WTC11 (cell line): ENCODE data around the gene SLC44A5. TPM values are rescaled to one million over a fixed set of nuclear protein-coding genes. Genes with fewer than 3 reads are reported as not detected.

Experiments used
- ATAC-seq: fragments of 200-7000 bp; cut with Tn5 transposase; 2 replicates; pipeline ENCODE4 v1.10.0; 2021; ENCODE audit warnings: mild to moderate bottlenecking, moderate library complexity
- CTCF ChIA-PET: fragments of 300-600 bp; sonication (Branson Sonifier 250); formaldehyde crosslinking; loops from one replicate; lab custom pipeline; 2021; ENCODE audit warnings: antibody characterized with exemption; lab: Charles Lee
- POLR2A ChIA-PET: fragments of 350-600 bp; sonication (Branson Sonifier 250); formaldehyde crosslinking; loops from one replicate; lab custom pipeline; 2021; ENCODE audit warnings: antibody characterized with exemption; lab: Charles Lee
- DNase-seq: peaks from one replicate; pipeline ENCODE4 v3.0.0; 2021; ENCODE audit warnings: low spot score
- H3K27ac Mint-ChIP-seq: 2 replicates; pipeline ENCODE4 v1.8.0; 2021; ENCODE audit warnings: mixed read lengths
- H3K27me3 Mint-ChIP-seq: 2 replicates; pipeline ENCODE4 v1.8.0; 2021; ENCODE audit warnings: low read depth, mild to moderate bottlenecking, moderate library complexity, mixed read lengths
- H3K36me3 Mint-ChIP-seq: 2 replicates; pipeline ENCODE4 v1.8.0; 2021; ENCODE audit warnings: mixed read lengths
- H3K4me1 Mint-ChIP-seq: 2 replicates; pipeline ENCODE4 v1.8.0; 2022; ENCODE audit warnings: mixed read lengths
- H3K4me3 Mint-ChIP-seq: 2 replicates; pipeline ENCODE4 v1.8.0; 2021; ENCODE audit warnings: mild to moderate bottlenecking, moderate library complexity, mixed read lengths
- H3K9me3 Mint-ChIP-seq: 2 replicates; pipeline ENCODE4 v1.8.0; 2021; ENCODE audit warnings: mixed read lengths
- CREM ChIP-seq: sonication (generic); formaldehyde crosslinking; IDR thresholded peaks from 2 replicates; pipeline ENCODE4 v1.8.1; 2022; ENCODE audit warnings: mild to moderate bottlenecking, missing genetic modification reagents, moderate library complexity
- ELF4 ChIP-seq: sonication (generic); formaldehyde crosslinking; IDR thresholded peaks from 2 replicates; pipeline ENCODE4 v1.8.1; 2022; ENCODE audit warnings: low read depth, mild to moderate bottlenecking, moderate library complexity, missing genetic modification reagents
- FOXP1 ChIP-seq: sonication (generic); formaldehyde crosslinking; IDR thresholded peaks from 2 replicates; pipeline ENCODE4 v1.8.0; 2022; ENCODE audit warnings: missing genetic modification reagents, mild to moderate bottlenecking, moderate library complexity, borderline replicate concordance
- GRHL2 ChIP-seq: fragments of 250-450 bp; sonication (Bioruptor Pico); IDR thresholded peaks from 2 replicates; pipeline ENCODE4 v1.8.0; 2022; ENCODE audit warnings: mild to moderate bottlenecking, moderate library complexity; ENCODE audit not compliant: insufficient replicate concordance, severe bottlenecking
- HMGA2 ChIP-seq: fragments of 250-450 bp; sonication (Bioruptor Pico); IDR thresholded peaks from 2 replicates; pipeline ENCODE4 v1.4.0; 2021; ENCODE audit warnings: mild to moderate bottlenecking, moderate library complexity
- JUN ChIP-seq: sonication (generic); formaldehyde crosslinking; IDR thresholded peaks from 2 replicates; pipeline ENCODE4 v1.8.0; 2023; ENCODE audit warnings: mild to moderate bottlenecking, missing genetic modification reagents
- MXD4 ChIP-seq: fragments of 250-450 bp; sonication (Bioruptor Pico); IDR thresholded peaks from 2 replicates; pipeline ENCODE4 v1.8.0; 2021; ENCODE audit warnings: mild to moderate bottlenecking, moderate library complexity, borderline replicate concordance
- MYBL2 ChIP-seq: sonication (generic); formaldehyde crosslinking; IDR thresholded peaks from 2 replicates; pipeline ENCODE4 v1.8.1; 2023; ENCODE audit warnings: mild to moderate bottlenecking, moderate library complexity, missing genetic modification reagents
- NFE2L1 ChIP-seq: sonication (generic); formaldehyde crosslinking; IDR thresholded peaks from 2 replicates; pipeline ENCODE4 v1.8.1; 2023; ENCODE audit warnings: missing genetic modification reagents
- NFYB ChIP-seq: sonication (generic); formaldehyde crosslinking; conservative IDR thresholded peaks from 2 replicates; pipeline ENCODE4 v1.8.0; 2022; ENCODE audit warnings: low read depth, missing genetic modification reagents
- PRDM15 ChIP-seq: sonication (generic); formaldehyde crosslinking; IDR thresholded peaks from 2 replicates; pipeline ENCODE4 v1.8.0; 2022; ENCODE audit warnings: missing genetic modification reagents
- PREB ChIP-seq: sonication (generic); formaldehyde crosslinking; IDR thresholded peaks from 2 replicates; pipeline ENCODE4 v1.8.1; 2022; ENCODE audit warnings: mild to moderate bottlenecking, missing genetic modification reagents, moderate library complexity, borderline replicate concordance
- RELA ChIP-seq: sonication (generic); formaldehyde crosslinking; IDR thresholded peaks from 2 replicates; pipeline ENCODE4 v1.8.1; 2022; ENCODE audit warnings: missing genetic modification reagents, mild to moderate bottlenecking, borderline replicate concordance
- SMAD3 ChIP-seq: sonication (generic); formaldehyde crosslinking; IDR thresholded peaks from 2 replicates; pipeline ENCODE4 v1.8.0; 2022; ENCODE audit warnings: missing genetic modification reagents, mild to moderate bottlenecking, borderline replicate concordance
- SOX15 ChIP-seq: fragments of 250-450 bp; sonication (Bioruptor Pico); IDR thresholded peaks from 2 replicates; pipeline ENCODE4 v1.9.0; 2021; ENCODE audit warnings: mild to moderate bottlenecking
- TEAD1 ChIP-seq: sonication (generic); formaldehyde crosslinking; IDR thresholded peaks from 2 replicates; pipeline ENCODE4 v1.8.0; 2022; ENCODE audit warnings: mild to moderate bottlenecking, missing genetic modification reagents
- ZBTB21 ChIP-seq: sonication (generic); formaldehyde crosslinking; IDR thresholded peaks from 2 replicates; pipeline ENCODE4 v1.8.1; 2023; ENCODE audit warnings: mild to moderate bottlenecking, missing genetic modification reagents, borderline replicate concordance
- ZNF219 ChIP-seq: sonication (generic); formaldehyde crosslinking; IDR thresholded peaks from 2 replicates; pipeline ENCODE4 v1.8.0; 2023; ENCODE audit warnings: missing genetic modification reagents, mild to moderate bottlenecking, borderline replicate concordance
- ZNF232 ChIP-seq: sonication (generic); formaldehyde crosslinking; IDR thresholded peaks from 2 replicates; pipeline ENCODE4 v1.8.0; 2022; ENCODE audit warnings: mild to moderate bottlenecking, missing genetic modification reagents
- ZNF317 ChIP-seq: sonication (generic); formaldehyde crosslinking; IDR thresholded peaks from 2 replicates; pipeline ENCODE4 v1.8.1; 2023; ENCODE audit warnings: low read depth, mild to moderate bottlenecking, moderate library complexity, missing genetic modification reagents, borderline replicate concordance
- ZNF416 ChIP-seq: fragments of 250-450 bp; sonication (Bioruptor Pico); IDR thresholded peaks from 2 replicates; pipeline ENCODE4 v1.9.0; 2021; ENCODE audit warnings: mild to moderate bottlenecking, inconsistent platforms
- ZNF423 ChIP-seq: fragments of 250-450 bp; sonication (Bioruptor Pico); IDR thresholded peaks from 2 replicates; pipeline ENCODE4 v2.1.2; 2022; ENCODE audit warnings: mild to moderate bottlenecking, moderate library complexity
- total RNA-seq: library from RNA; stranded (reverse); gene quantifications from 3 replicates; pipeline ENCODE4 v1.2.3, GENCODE V29; 2021
- TF ChIP-seq, protein P1 (sequence below): sonication (generic); formaldehyde crosslinking; IDR thresholded peaks from 2 replicates; pipeline ENCODE4 v1.8.0; 2023; ENCODE audit warnings: missing genetic modification reagents
- TF ChIP-seq, protein P2 (sequence below): fragments of 250-450 bp; sonication (Bioruptor Pico); IDR thresholded peaks from 2 replicates; pipeline ENCODE4 v1.8.0; 2021; ENCODE audit warnings: mild to moderate bottlenecking

Gene SLC44A5
- total RNA-seq, 1 experiment from 2014 or later: 1.8 TPM

DNA sequence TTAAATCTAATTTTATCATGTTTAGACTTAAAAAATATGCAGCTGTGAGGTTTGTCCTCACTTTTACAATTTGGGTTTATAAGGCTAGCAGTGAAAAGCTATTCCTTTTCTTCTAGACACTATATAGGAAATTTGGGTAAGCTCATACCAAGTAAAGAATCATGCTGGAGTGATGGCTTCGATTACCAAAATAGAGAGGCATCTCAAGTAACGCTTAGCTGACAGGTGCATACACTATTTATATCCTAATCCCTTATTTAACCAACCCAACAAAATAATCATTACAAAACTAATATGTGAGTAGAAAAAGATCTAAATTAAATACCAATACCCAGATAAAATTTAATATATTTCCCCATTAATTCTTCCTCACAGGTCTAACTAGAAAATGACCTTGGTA lies 283.5 kb downstream of the SLC44A5 start (continued):
- TF ChIP-seq MYBL2 (CRISPR knock-in tag): no peak

- CTCF ChIA-PET: no interaction called here
- peaks cover 13% of the 10 kb centered on the region for H3K9me3 Mint-ChIP-seq
- TF ChIP-seq PREB (CRISPR knock-in tag) (no peak), NFYB (no peak), TEAD1 (no peak), JUN (CRISPR knock-in tag) (no peak), SMAD3 (CRISPR knock-in tag) (no peak)
- TF ChIP-seq, protein P1, sequence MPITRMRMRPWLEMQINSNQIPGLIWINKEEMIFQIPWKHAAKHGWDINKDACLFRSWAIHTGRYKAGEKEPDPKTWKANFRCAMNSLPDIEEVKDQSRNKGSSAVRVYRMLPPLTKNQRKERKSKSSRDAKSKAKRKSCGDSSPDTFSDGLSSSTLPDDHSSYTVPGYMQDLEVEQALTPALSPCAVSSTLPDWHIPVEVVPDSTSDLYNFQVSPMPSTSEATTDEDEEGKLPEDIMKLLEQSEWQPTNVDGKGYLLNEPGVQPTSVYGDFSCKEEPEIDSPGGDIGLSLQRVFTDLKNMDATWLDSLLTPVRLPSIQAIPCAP (CRISPR knock-in tag): no peak
- TF ChIP-seq, all 79 proteins: peak for 0
- no peak for DNase-seq
- Mint-ChIP-seq H3K36me3 (0 out of 2 replicates have a peak, but pooled peaks cover 2% of the 10 kb centered on the region), H3K27me3 (no peaks in the 10 kb centered on the region), H3K4me3 (no peak overlapping the region), H3K4me1 (no peaks in the 10 kb centered on the region), H3K27ac (no peak overlapping the region)
- POLR2A ChIA-PET: no interaction called here
- no peak for ATAC-seq
Measured at GRCh38 chr1:75317976-75318375, 292.9 kb downstream of the SLC44A5 start.

DNA sequence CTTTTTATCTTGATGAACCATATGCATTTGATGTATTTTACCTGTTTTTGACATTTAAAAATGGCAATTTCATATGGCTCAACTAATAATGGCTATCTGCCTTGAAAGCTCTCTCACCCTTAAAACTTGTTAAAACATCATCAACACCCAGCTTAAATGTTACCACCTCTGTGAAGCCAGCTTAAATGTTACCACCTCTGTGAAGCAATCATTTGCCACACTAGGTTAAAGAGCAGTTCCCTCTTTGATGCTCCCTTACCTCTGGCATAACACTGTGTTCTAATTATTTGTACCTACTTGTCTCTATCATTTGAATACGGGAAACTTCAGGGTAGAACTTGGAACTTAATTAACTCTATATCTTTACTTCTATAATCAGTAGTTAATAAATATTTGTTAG lies 294.7 kb downstream of the SLC44A5 start:
- no peak overlapping the region for H3K4me3 Mint-ChIP-seq
- no peak for DNase-seq
- no peaks in the 10 kb centered on the region for H3K36me3 Mint-ChIP-seq
- no peaks in the 10 kb centered on the region for H3K27me3 Mint-ChIP-seq
- POLR2A ChIA-PET: no interaction called here
- no peak overlapping the region for H3K27ac Mint-ChIP-seq
- CTCF ChIA-PET: no interaction called here
- no peak for TF ChIP-seq PRDM15 (CRISPR knock-in tag)
- TF ChIP-seq HMGA2 (CRISPR knock-in tag): no peak
- no peak for TF ChIP-seq GRHL2
- no peak for TF ChIP-seq ZNF317 (CRISPR knock-in tag)
- TF ChIP-seq ELF4: no peak
- no peak for TF ChIP-seq SOX15 (CRISPR knock-in tag)
- TF ChIP-seq ZNF423 (CRISPR knock-in tag): no peak
- TF ChIP-seq CREM (CRISPR knock-in tag): no peak
- TF ChIP-seq MXD4: no peak
- no peak for TF ChIP-seq RELA (CRISPR knock-in tag)
- no peak for TF ChIP-seq ZNF232
- no peak for TF ChIP-seq NFE2L1 (CRISPR knock-in tag)
- TF ChIP-seq, protein P2, sequence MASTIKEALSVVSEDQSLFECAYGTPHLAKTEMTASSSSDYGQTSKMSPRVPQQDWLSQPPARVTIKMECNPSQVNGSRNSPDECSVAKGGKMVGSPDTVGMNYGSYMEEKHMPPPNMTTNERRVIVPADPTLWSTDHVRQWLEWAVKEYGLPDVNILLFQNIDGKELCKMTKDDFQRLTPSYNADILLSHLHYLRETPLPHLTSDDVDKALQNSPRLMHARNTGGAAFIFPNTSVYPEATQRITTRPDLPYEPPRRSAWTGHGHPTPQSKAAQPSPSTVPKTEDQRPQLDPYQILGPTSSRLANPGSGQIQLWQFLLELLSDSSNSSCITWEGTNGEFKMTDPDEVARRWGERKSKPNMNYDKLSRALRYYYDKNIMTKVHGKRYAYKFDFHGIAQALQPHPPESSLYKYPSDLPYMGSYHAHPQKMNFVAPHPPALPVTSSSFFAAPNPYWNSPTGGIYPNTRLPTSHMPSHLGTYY (CRISPR knock-in tag): no peak
- TF ChIP-seq ZBTB21 (CRISPR knock-in tag): no peak
- TF ChIP-seq FOXP1 (CRISPR knock-in tag): no peak
- no peak for TF ChIP-seq TEAD1
- TF ChIP-seq ZNF416 (CRISPR knock-in tag): no peak
- TF ChIP-seq ZNF219: no peak
- no peaks in the 10 kb centered on the region for H3K4me1 Mint-ChIP-seq
- H3K9me3 Mint-ChIP-seq: peaks cover 2% of the 10 kb centered on the region
- no peak for ATAC-seq
